COR-L47 (cell line): ENCODE data around the gene GRID2IP.

Experiments
- DNase-seq: peaks from one replicate; lab custom pipeline; 2025; lab: John Stamatoyannopoulos, UW

The GRID2IP gene

DNA sequence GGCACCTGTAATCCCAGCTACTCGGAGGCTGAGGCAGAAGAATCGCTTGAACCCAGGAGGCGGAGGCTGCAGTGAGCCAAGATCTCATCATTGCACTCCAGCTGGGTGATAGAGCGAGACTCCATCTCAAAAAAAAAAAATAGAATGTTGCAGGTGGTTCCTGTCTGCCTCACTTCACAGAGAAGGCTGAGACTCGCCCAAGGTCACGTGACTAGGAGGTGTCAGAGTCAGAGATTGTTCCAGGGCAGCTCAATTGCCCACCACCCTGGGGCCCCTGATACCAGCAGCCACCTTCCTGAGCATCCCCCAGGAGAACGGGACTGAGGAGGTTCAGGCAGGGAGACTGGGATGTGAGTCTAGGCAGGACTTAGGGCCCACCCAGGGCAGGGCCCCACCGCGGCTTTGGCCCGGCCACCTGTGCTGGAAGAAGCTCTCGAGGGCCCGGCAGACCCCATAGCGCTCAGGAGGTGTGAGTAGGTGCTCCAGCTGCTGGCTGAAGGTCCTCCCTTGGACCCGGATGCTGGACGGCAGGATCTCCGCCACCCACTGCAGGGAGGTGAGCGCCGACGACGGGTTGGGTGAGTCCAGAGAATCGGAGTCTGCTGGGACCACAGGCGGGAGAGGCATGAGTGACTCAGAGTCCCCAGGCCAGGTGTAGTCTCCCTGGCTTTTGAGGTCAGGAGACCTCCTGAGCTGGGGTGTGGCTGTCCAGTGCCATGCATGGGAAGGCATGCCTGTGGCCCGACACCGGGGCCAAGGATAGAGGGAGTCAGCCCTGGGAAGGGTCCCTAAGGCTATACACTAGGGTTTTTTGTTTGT, 30.9 kb downstream of the GRID2IP start:
- DNase-seq: no peak

DNA sequence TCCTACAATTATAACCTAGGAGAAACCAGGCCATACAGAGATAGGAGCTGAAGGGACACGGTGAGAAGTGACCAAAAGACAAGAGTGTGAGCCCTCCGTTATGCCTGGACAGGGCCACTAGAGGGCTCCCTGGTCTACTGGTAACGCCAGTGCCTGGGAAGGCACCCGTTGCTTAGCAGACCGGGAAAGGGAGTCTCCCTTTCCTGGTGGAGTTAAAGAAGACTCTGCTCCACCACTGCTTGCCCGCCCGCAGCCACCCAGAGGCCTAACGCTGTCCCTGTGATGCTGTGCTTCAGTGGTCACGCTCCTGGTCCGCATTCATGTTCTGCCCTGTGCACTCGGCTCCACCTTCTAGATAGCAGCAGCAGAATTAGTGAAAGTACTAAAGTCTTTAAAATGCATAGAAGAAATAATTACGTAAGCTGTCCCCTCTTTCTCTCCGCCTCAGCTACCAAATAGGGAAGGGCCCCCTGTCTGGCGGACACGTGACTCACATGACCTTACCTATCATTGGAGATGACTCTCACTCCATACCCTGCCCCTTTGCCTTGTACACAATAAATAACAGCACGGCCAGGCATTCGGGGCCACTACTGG, 34.8 kb downstream of the GRID2IP start:
- DNase-seq: peak; percentile 85

DNA sequence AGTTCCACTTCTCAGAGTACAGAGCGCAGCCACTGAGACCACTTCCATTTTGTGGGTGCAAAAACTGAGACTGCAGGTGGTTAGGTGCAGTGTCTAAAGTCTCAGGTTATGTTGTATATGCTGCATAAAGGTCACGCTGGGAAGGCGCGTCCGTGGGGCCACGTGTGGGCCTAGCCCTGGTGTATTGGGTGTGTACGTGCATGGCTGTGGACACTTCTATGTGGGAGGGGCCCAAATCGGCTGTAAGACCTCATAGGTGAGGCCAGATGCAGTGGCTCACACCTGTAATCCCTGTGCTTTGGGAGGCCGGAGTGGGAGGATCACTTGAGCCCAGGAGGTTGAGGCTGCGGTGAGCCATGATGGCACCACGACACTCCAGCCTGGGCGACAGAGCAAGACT, 37.7 kb downstream of the GRID2IP start:
- no peak for DNase-seq

DNA sequence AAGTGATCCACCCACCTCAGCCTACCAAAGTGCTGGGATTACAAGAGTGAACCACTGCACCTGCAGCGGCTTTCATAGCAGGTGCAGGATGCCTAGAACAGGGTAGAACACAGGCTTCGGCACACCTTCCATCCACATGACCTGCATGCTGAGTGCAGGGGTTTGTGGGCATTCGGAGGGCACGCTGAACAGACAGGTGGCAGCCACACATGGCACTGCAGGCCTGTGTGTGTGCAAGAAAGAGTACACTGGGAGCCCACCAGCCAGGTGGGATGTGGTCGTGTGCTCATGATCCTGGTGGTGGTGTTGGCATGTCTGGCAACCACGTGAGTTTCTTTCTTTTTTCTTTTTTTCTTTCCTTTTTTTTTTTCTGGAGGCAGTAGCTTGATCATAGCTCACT, 38.4 kb downstream of the GRID2IP start:
- no peak for DNase-seq

DNA sequence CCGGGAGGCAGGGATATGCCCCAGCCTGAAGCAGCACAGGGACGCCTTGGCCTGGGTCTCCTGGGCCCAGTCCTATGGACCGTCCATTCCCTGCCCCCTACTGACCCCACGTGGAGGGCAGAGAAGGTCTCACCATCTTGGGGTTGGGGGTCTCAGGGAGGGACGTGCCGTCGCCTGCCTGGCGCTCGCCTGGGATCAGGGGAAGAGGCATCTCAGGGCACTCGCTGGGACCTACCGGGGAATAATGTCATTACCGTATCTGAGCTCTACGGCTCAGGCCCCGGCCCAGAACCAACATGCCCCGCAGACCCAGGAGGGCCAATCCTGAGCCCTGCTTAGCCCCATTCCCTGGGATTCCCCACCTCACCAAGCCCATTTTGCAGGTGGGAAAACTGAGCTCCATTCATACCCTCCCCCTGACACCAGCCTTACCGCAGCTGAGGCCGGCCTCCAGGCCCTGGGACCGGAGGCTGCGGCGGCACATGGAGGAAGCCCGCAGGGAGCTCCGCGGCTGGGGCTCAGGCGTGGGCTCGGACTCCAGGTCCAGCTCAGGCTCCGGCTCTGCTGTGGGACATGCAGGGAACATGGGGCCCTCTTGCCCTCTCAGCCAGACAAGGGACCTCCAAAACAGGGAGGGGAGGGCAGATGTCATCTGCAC, 40.7 kb downstream of the GRID2IP start:
- DNase-seq: no peak

DNA sequence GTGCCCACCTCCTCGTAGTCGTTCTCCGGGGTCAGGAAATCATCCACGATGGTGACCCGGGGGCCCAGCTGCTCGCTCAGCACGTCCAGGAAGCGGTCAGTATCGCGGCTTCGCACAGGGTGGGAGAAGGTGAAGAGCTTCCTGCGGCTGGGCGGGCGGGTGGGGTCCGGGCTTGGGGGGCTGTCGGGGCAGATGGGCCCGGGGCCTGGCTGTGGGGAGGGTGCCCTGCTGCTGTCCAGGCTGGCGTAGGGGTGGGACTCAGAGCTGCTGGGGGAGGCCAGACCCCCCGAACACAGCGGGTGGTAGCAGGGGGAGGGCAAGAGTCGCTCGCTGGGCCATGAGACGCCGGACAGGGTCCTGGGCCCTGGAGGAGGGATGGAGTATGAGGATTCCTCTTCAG, 42.3 kb downstream of the GRID2IP start:
- DNase-seq: no peak

DNA sequence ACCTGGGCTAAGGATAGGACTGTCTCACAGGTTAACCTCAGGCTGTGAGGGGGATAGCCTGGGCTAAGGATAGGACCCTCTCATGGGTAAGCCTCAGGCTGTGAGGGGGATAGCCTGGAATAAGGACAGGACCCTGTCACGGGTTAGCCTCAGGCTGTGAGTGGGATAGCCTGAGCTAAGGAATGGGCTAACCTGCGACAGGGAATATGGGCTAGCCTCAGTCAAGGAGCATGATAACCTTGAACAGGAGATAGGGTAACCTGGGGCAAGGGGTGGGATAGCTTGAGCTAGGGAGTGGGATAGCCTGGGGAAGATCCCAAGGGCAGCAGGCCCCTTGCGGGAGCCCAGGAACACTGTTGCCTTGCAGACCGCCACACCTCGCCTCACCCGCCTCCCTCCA, 42.7 kb downstream of the GRID2IP start:
- no peak for DNase-seq

DNA sequence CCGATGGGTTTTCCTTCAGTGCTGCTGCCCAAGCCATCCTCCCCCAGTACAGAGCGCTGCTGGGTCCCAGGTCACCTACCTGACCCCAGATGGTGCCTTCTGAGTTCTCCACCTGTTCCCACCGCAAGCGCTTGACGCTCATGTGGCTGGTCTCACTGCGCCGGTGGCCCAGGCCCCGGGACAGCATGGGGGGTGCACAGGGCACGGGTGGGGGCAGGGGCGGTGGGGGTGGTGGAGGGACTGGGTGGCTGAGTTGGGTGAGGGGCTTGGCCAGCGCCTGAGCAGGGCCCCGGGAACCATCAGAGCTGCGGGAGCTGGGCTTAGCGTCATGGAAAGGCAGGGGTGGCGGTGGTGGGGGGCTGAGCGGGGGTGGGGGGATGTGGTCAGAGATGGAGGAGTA, 43.4 kb downstream of the GRID2IP start:
- no peak for DNase-seq

DNA sequence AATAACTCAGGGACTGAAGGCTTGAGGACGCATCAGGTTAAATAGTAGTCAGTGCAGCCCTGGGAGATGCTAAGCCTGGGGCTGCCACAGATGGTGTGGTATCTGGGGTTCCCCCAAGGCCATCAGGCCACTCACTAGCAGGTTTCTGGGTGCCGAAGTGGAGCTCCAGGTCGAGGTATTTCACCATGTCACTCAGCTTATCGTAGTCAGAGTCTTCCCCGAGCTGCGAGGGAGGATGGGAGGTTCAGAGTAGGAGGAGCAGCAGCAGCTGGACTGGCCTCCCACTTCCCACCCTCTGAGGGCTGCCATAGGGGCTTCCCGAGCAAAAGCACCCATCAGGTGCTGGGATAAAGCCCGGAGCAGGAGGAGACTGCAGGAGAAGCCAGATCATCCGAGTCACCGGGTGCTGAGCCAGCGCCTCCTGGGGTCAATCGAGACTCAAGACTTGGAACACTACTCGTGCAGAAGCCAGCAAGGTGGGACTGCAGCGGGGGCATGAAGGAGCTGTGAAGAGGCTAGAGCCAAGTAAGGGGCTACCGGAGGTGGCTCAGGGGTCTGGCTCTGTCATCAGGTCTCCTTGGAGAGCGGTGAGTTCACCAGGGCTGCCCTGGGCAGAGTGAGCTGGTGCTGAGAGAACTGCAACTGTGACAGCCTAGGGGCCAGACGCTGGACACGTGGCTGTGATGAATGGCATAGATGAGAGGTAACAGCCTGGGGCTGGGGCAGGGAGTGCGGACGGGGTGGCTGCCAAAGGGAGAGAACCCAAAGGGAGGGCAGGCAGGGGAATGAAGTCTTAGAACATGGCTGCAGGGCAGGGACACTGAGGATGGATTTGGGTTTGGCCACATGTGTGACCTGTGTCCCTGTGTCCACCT, 45.3 kb downstream of the GRID2IP start:
- DNase-seq: no peak

DNA sequence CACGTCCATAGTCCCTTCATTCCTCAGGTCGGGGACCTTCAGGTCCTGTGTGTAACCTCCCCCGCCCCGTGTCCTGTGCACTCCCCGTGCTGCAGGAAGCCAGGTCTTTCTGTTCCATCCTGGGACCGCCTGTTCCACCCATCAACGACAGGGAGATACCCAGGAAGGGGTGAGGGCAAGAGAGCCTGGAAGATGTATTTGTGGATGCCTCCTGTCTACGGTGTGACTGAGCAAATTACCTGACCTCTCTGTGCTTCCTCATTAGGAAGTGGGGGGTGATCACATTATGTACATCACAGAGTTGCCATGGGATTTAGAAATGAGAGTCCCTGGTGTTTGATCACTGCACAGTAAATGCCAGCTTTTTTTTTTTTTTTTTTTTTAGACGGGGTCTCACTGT, 46.3 kb downstream of the GRID2IP start:
- DNase-seq: no peak

DNA sequence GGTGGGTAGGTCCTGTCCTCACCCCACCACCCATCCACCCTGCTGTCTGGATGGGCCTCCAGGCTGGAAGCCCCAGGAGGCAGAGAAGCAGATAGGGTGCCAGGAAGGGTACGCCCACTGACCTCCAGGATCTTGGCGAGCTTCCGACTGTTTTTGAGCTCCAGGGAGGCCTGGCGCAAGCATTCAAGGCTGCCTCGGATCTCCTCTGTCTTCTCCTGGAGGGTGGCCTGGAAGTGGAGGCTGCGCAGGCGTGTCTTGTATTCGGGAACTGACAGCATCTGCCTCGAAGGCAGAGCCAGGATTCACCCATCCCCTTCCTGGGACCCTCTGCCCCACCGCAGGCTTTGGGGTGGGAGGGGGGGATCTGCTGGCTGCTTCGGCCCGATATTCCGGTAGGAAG, 48.4 kb downstream of the GRID2IP start:
- DNase-seq: no peak

DNA sequence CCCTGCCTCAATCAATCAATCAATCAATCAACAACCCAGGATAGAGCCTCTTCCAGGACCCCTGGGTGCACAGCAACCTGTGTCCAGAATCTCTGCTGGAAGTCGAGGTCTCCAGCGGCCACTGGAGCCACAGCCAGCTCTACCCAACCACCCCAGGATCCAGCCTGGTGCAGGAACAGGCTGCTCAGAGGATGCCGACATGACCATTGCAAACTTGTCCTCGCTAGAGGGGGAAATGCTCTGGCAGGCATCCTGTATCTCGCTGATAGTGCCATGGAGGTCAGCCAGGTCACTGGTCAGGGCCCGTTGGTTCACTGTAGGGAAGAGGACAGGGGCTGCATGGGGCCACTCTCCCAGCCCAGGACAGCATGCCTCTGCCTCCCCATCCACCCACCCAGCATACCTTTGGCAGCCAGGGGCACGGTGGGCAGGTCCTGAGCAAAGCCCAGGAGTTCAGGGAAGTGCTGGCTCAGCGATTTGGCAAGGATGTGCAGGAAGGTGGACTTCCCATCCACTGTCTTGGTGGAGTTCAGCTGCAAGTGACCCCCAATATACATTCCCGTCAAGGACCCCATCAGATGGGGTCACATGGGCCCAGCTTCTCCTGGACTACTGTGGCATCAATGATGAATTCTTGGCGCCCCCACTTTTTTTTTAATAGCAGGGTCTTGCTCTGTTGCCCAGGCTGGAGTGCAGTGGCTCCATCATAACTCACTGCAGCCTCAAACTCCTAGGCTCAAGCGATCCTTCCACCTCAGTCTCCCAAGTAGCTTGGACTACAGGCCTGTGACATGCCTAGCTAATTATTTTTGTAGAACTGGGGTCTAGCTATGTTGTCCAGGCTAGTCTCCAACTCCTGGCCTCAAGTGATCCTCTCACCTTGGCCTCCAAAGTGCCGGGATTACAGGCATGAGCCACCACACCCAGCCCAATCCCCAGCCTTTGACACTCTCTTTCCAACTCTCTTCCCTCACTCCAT, 49.4 kb downstream of the GRID2IP start:
- DNase-seq: no peak

DNA sequence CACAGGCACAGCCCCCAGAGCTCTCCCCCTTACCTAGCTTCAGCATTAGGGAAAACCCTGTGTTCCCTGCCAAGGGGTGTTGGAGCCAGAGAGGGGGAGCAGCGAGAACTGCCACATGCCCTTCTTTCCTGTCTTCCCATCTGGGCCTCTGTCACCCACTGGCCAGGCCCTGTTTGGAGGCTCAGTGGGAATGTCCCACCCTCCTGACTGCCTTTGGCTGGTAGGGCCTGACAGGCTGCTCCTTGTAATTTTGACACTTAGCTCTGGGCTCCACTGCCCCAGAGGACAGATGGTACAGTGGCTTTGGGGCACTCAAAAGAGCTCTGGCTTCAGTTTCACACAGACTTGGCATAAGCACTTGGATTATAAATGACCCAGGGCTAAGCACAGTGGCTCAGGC, 50.6 kb downstream of the GRID2IP start:
- no peak for DNase-seq

DNA sequence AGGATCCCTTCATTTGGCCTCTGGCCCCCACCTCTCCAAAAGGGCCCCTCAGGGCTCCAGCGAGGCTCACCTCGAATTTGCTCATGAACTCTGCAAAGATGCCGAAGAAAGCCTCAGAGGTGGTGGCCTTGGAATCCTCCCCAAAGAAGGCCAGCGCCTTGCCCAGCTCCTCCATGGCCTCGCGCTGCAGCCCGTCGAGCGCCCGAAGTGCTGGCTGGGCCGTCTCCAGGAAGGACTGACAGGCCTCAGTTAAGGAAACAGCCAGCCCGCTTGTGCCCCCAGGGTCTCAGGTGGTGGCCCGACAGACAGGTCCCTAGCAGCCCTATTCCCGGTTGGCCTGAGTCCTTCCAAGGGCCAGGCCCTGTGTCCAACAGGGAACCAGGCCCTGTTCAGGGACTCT, 53.3 kb downstream of the GRID2IP start:
- DNase-seq: no peak

DNA sequence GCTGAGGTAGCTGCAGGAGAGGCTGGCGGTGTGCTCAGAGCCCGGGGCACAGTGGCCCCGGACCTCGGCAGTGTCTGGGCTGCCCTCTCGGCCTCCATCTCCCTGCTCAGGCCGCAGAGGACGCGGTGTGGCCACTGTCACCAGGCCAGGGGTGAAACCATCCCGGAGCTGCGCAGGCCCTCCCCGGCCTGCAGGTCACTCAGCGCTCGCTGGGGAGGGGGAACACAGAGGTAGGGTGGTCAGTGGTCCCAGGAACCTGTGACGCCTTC, 53.7 kb downstream of the GRID2IP start:
- DNase-seq: no peak

DNA sequence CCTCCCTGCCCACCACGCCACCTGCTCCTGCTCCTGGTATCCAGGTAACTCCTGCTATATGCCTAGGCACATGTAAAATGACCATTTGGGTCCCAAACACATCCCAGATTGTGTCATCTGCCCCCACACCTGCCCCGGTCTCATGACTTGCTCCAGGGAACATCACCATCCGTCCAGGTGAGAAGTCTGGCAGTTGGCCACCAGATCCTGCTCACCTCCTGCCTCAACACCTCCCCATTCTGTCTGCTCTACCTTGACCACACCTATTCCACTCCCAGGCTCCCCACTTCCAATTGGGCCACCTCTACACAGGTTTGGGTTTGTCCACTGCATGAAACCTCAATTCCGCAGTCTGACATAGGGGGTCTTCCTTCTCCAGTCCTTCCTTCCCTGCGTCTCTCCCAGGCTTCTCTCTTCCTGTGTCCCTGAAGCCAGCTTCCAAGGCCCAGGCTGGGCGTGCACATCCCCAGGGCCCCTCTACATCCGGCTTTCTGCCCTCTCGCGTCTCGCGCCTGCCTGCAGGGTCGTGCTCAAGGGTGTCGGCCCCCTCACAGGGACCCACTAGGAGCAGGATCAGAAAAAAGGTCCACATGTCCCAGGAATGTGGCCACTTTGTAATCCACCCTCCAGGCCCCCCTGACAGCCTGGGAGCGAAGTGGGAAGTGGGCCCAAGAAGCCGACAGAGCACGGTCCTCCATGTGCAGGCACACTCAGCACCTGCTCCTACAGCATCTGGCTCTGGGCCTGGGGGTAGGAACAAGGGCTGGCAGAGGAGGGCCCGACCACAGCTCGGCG, 54.2 kb downstream of the GRID2IP start:
- no peak for DNase-seq

DNA sequence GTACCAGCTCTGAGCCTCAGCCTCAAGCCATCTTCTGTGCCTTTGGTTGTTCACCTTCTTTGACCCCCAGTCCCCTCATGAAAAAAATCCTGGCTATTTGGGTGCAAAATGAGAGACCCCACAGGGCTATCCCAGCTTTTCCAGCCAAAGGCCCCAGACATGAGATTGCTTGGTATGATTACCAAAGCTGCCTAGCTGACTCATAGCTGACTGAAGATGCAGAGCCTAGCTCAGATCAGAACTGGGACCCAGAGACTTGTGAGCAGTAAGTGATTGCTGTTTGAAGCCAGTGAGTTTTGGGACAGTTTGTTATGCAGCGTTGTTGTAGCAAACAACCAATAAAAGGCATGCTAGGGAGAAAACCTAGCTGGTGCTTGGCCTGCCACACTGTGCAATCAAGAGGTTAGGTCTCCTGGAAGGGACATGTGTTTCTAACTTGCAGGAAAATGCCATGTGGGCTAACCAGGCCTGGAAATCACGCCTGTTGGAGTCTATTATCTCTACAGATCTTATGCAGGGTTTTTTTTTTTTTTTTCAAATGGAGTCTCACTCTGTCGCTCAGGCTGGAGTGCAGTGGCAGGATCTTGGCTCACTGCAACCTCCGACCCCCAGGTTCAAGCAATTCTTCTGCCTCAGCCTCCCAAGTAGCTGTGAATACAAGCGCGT, 55.5 kb downstream of the GRID2IP start:
- no peak for DNase-seq

DNA sequence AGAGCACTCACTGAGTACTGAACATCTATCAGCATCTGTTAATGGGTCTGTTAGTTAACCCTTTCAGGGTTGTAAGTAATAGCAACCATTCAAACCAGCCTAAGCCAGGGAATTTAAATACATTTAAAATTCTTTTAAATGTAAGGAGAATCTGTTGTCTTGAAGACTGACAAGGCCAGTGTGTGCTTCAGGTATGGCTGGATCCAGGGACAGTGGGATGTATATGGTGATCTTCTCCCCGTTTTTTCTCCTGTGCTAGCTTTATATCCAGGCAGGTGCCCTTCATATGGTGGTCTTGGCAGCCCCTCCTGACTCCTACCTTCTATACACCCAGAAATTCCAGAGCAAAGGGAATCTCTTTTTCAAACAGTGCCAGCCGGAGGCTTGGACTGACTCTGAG, 56.9 kb downstream of the GRID2IP start:
- DNase-seq: no peak

DNA sequence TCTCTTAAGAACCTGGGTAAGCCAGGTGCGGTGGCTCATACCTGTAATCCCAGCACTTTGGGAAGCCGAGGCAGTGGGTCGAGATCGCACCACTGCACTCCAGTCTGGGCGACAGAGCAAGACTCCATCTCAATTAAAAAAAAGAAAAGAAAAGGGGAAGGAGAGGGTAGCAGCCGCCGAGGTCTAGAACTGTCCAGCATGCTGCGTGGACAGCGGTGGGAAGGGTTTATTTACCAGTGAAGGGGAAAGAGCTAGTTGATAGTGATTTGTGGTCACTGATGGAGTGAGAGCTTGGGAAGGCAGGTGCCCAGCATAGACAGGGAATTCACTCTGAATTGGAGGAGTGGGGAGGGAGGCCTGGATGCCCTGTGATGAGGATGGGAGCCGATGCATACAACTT, 60.1 kb downstream of the GRID2IP start:
- no peak for DNase-seq

DNA sequence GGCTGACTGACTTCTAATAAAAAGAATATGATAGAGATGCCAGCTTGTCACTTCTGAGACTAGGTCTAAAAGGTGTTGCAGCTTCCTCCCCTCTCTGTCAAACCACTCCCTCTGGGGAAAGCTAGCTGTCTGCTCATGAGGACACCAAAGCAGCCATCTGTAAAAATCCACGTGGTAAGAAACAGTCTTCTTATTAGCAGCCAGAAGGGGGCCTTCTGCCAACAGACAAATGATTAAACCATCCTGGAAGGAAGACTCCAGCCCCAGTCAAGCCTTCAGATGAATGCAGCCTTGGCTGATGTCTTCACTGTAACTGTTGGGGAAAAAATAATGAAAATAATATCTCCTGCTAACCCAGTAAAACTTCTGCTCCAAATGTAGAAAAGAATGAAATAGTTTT, 61.6 kb downstream of the GRID2IP start:
- no peak for DNase-seq
